HFFc6 (cell line): ENCODE measurements around the gene ATP6V0B. TPM values are rescaled to one million over a fixed set of nuclear protein-coding genes. Genes with fewer than 3 reads are reported as not detected.

Experiments used
- DNase-seq: peaks from one replicate; pipeline ENCODE4 v3.0.0-alpha.2; 2018
- H3K27ac Mint-ChIP-seq: 2 replicates; pipeline ENCODE4 v1.8.0; 2020; ENCODE audit warnings: mild to moderate bottlenecking, mixed read lengths
- H3K27me3 Mint-ChIP-seq: 2 replicates; pipeline ENCODE4 v1.8.0; 2021; ENCODE audit warnings: mild to moderate bottlenecking, moderate library complexity, mixed read lengths; ENCODE audit not compliant: insufficient read depth
- H3K36me3 Mint-ChIP-seq: 2 replicates; pipeline ENCODE4 v1.8.0; 2021; ENCODE audit warnings: low read depth, mixed read lengths
- H3K4me1 Mint-ChIP-seq: 2 replicates; pipeline ENCODE4 v1.8.0; 2020; ENCODE audit warnings: low read depth, mixed read lengths
- H3K4me3 Mint-ChIP-seq: 2 replicates; pipeline ENCODE4 v1.8.0; 2020; ENCODE audit warnings: mild to moderate bottlenecking, moderate library complexity, mixed read lengths
- H3K9me3 Mint-ChIP-seq: 2 replicates; pipeline ENCODE4 v1.8.0; 2020; ENCODE audit warnings: mild to moderate bottlenecking, mixed read lengths
- total RNA-seq, 6 experiments: library from RNA; stranded (reverse); fragmentation: NEBNext Ultra II Directional; extraction: Animal tissue kit (Norgen Biotek cat#: 25700); gene quantifications; 2 replicates in 1 of 6; 3 replicates in 5 of 6; pipeline ENCODE4 v1.2.3, GENCODE V29; 2021
- TF ChIP-seq, protein P1 (sequence below): fragments of 200-600 bp; sonication (generic); IDR thresholded peaks from 2 replicates; pipeline ENCODE4 v1.5.0; 2021; ENCODE audit warnings: antibody characterized with exemption, mild to moderate bottlenecking

Gene ATP6V0B
- total RNA-seq, 6 experiments from 2014 or later, result 145 to 191 (median 155) TPM

DNA sequence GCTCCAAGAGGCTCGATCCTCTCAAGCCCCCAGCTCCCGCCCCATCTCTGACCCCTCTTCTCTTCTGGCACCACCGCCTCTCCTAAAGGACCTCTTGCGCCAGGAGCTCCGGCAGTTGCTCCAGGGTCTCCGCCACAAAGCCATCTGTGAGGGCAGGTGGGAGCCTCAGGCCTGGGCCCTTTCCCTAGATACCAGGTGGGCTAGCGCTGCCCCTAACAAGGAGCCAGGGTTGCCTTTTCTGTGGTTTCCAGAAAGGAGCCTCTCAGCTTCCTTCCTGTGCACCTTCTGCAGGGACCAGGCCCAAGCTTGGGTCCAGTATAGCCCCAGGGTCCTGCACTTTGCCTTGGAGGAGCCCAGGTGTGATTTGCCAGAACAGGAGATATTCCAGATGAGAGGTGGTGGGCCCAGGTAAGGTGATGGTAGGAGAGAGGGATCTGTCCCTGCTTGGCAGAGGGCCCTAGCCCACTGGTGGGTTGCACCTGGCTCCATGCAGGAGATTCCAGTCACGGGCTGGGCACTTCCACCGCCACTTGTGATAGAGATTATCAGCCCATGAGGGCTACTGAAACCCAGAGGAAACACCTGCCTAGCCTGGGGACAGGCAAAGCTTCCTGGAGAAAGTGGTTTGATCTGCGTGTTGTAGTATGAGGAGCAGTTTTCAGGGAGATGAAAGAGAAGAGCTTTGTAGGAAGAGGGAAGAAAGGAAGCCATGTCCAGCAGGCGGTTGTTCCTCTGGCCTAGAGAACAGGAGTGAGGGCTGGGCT lies 17.7 kb downstream of the ATP6V0B start:
- no peaks in the 10 kb centered on the region for H3K36me3 Mint-ChIP-seq

DNA sequence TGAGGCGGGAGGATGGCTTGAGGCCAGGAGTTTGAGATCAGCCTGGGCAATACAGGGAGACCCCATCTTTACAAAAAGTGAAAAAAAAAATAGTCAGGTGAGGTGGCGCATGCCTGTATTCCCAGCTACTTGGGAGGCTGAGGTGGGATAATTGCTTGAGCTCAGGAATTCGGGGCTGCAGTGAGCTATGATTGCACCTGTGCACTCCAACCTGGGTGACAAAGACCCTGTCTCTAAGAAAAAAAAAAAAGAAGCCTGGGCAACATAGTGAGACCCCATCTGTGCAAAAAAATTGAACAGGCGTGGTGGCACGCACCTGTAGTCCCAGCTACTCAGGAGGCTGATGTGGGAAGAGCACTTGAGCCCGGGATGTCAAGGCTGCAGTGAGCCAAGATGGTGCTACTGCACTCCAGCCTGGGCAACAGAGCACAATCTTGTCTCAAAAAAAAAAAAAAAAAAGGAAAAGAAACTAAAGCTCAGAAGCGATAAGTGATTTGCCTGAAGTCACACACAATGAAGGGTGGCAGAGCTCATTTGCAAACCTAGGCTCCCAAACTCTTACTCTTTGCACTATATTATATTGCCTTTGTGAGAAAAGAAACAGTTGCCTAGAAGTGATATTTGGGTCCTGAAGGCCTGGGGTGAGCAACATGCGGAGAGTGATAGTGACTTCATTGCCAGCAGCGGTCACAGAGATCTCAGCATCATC lies 18.6 kb downstream of the ATP6V0B start:
- Mint-ChIP-seq H3K27ac (no peak overlapping the region), H3K4me3 (no peak overlapping the region), H3K4me1 (peaks cover 19% of the 10 kb centered on the region), H3K9me3 (no peaks in the 10 kb centered on the region), H3K36me3 (no peaks in the 10 kb centered on the region), H3K27me3 (peaks cover 10% of the 10 kb centered on the region; the same call in 1 of the 2 replicates)
- no peak for DNase-seq
- TF ChIP-seq, protein P1, sequence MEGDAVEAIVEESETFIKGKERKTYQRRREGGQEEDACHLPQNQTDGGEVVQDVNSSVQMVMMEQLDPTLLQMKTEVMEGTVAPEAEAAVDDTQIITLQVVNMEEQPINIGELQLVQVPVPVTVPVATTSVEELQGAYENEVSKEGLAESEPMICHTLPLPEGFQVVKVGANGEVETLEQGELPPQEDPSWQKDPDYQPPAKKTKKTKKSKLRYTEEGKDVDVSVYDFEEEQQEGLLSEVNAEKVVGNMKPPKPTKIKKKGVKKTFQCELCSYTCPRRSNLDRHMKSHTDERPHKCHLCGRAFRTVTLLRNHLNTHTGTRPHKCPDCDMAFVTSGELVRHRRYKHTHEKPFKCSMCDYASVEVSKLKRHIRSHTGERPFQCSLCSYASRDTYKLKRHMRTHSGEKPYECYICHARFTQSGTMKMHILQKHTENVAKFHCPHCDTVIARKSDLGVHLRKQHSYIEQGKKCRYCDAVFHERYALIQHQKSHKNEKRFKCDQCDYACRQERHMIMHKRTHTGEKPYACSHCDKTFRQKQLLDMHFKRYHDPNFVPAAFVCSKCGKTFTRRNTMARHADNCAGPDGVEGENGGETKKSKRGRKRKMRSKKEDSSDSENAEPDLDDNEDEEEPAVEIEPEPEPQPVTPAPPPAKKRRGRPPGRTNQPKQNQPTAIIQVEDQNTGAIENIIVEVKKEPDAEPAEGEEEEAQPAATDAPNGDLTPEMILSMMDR, result no peak

More for the DNA sequence above, 17.7 kb downstream of the ATP6V0B start:
- Mint-ChIP-seq H3K27me3 (peaks cover 10% of the 10 kb centered on the region; the same call in 1 of the 2 replicates), H3K4me3 (peak overlapping the region; percentile 89), H3K4me1 (peaks cover 22% of the 10 kb centered on the region), H3K9me3 (no peaks in the 10 kb centered on the region), H3K27ac (peak overlapping the region; percentile 90; the same call in 1 of the 2 replicates)
- DNase-seq, result no peak
- TF ChIP-seq, protein P1, result no peak

- Mint-ChIP-seq H3K9me3 (no peaks in the 10 kb centered on the region), H3K27me3 (peaks cover 10% of the 10 kb centered on the region; the same call in 1 of the 2 replicates), H3K4me3 (no peak overlapping the region), H3K4me1 (peaks cover 19% of the 10 kb centered on the region), H3K36me3 (no peaks in the 10 kb centered on the region), H3K27ac (no peak overlapping the region)
- DNase-seq, result no peak
- TF ChIP-seq, protein P1, result no peak
These were observed 19.3 kb downstream of the ATP6V0B start for GRCh38 chr1:43994071-43994470.

DNA sequence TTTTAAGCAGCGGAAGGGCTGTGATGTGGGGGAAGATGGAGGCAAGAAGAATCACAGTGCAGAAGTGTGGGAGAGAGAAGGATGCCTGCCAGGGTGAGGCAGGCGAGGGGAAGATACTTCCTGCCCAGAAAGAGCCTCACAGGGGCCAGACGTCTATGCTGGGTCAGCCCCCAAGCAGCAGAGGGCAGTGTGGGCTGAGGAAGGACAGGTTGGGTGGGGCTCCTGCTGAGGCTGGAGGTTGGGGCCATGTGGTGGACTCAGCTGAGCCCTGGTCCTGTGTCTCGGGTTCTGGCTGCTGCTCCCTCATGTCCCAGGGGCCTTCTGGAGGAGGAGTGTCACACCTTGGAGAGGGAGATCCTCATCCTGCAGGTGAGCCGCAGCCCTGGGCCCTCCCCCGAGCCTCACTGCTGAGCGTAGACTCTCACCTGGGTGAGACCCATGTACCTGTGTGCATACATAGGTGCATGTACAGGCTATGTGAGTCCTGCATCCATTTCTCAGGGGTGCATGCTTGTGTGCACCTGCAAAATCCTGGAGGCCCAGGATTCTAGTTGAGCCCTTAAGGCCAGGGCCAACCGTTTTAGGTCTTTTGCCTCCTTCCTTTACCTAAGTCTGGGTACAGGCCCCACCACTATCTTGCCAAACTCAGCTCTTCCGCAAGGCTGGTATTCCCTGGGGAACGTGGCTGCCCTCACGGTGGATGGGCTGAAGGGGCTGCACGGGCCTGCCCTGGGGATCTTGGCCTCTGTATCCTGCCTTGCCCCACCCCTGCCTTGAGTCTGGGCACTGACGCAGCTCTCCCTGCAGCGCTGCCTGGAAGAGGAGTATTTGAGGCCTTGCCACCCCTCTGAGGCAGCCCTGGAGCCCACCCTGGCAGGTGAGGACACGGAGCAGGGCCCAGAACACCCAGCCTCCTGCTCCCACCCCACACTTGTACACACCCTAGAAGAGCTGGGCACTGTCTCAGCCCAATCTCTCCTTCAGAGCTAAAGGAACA lies 20.3 kb downstream of the ATP6V0B start:
- TF ChIP-seq, protein P1, result peak; percentile 60
- H3K9me3 Mint-ChIP-seq, result no peaks in the 10 kb centered on the region
- no peak for DNase-seq
- no peak overlapping the region for H3K4me3 Mint-ChIP-seq
- H3K27ac Mint-ChIP-seq, result no peak overlapping the region
- H3K4me1 Mint-ChIP-seq, result peaks cover 19% of the 10 kb centered on the region
- H3K27me3 Mint-ChIP-seq, result peaks cover 7% of the 10 kb centered on the region; the same call in 1 of the 2 replicates
- no peaks in the 10 kb centered on the region for H3K36me3 Mint-ChIP-seq
